Sigmoid colon (tissue), 4 donors: ENCODE results near the gene PDZD4.

Source experiments
- CTCF ChIP-seq, 4 experiments: fragments of 450-650 bp in 3 of 4; fragments of 200-600 bp in 1 of 4; IDR thresholded peaks; one replicate each; pipeline ENCODE4 v1.5.1; 2016 to 2019; ENCODE audit warnings: antibody characterized with exemption in 4 of 4, mild to moderate bottlenecking in 3 of 4, moderate library complexity in 2 of 4
- EP300 ChIP-seq, 4 donors: sonication (generic); formaldehyde crosslinking; IDR thresholded peaks; one replicate each; pipeline ENCODE4 v1.6.1; 2017; ENCODE audit warnings: antibody characterized with exemption in 4 of 4
- POLR2A ChIP-seq, 2 donors: fragments of 450-650 bp; IDR thresholded peaks; one replicate each; pipeline ENCODE4 v1.6.1; 2016; ENCODE audit warnings: antibody characterized with exemption in 2 of 2, mild to moderate bottlenecking in 2 of 2, moderate library complexity in 2 of 2

- TF ChIP-seq CTCF (IDR thresholded peaks at IDR 0.05) (no peak), POLR2A (IDR thresholded peaks at IDR 0.05) (no peak), EP300 (IDR thresholded peaks at IDR 0.05) (no peak)
These were observed 18.1 kb downstream of the PDZD4 start for GRCh38 chrX:153812220-153812619.
